ENCODE data around the gene INSL3. TPM values are rescaled to one million over a fixed set of nuclear protein-coding genes. Genes with fewer than 3 reads are reported as not detected.
A peak's percentile ranks its signal among the peaks of the same experiment; 100 is the strongest.
"Not testable (repeated sequence)": the region's sequence is repeated elsewhere in the genome, so short reads cannot be mapped to it uniquely, and the experiment has no call there.

Gene INSL3
- total and polyA plus RNA-seq, 3 donors from 2014 or later = 39.0 to 1,477 (median 183) TPM

DNA sequence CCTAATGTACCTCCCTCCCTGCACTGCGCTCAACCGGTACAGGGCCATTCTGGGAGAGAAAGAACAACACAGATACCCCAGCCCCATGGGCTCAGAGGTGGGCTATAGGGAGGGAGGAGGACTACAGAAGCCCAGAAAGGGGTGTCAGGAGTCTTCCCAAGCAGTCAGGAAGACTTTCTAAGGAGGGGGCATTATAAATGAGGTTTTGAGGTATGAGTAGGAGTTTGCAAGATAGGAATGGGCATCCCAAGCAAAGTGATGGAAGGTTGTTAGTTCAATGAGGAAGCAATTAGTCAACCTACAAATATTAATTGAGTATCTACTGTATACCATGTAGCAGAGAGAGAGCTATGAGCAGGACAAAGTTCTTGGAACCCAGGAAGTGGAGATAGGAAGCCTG is 32.7 kb downstream of the INSL3 start:
- no peaks in the 10 kb centered on the region for H3K9me3 ChIP-seq
- H3K4me1 ChIP-seq = peaks cover 9% of the 10 kb centered on the region
- no peaks in the 10 kb centered on the region for H3K27me3 ChIP-seq
- no peak for TF ChIP-seq POLR2A (IDR thresholded peaks at IDR 0.05)
- TF ChIP-seq, protein P1, sequence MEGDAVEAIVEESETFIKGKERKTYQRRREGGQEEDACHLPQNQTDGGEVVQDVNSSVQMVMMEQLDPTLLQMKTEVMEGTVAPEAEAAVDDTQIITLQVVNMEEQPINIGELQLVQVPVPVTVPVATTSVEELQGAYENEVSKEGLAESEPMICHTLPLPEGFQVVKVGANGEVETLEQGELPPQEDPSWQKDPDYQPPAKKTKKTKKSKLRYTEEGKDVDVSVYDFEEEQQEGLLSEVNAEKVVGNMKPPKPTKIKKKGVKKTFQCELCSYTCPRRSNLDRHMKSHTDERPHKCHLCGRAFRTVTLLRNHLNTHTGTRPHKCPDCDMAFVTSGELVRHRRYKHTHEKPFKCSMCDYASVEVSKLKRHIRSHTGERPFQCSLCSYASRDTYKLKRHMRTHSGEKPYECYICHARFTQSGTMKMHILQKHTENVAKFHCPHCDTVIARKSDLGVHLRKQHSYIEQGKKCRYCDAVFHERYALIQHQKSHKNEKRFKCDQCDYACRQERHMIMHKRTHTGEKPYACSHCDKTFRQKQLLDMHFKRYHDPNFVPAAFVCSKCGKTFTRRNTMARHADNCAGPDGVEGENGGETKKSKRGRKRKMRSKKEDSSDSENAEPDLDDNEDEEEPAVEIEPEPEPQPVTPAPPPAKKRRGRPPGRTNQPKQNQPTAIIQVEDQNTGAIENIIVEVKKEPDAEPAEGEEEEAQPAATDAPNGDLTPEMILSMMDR (IDR thresholded peaks at IDR 0.05) = no peak
- no peak overlapping the region for H3K4me3 ChIP-seq
- no peak for DNase-seq
- WGBS, 2 donors = 78 to 92% methylated on average over 2 of the region's 2 CpGs
- intact Hi-C loops (cut with DNase I; ENCODE audit: low total_unique reads) = no loop called here
- no peaks in the 10 kb centered on the region for H3K36me3 ChIP-seq (ENCODE audit: low read depth, missing control alignments)
- no peak overlapping the region for H3K27ac ChIP-seq

DNA sequence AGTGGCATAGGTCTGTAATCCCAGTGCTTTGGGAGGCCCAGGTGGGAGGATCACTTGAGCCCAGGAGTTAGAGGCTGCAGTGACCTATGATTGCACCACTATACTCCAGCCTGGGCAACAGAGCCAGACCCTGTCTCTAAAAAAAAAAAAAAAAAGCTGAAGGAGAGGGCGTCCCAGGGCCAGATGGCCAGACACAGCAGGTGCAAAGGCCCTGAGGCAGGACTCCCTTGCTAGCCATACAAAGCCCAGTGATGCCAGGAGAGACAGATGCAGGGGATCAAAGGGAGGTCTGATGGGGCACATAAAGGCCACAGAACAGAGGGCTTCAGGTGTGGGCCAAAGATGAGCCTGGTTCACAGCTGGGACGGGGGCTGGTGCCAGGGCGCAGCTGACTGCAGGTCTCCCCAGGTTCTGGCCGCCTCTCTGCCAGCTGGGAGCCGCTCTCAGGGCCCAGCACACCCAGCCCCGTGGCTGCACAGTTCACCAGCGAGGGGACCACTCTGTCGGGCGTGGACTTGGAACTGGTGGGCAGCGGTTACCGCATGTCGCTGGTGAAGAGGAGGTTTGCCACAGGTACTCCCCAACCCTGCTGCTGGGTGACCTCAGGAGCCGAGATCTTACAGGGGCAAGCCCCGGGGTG is 33.9 kb downstream of the INSL3 start:
- intact Hi-C loops (cut with DNase I; ENCODE audit: low total_unique reads) = no loop called here
- WGBS, 2 donors = 73 to 95% methylated on average over 4 to 14 of the region's 14 CpGs
- TF ChIP-seq, protein P1 (IDR thresholded peaks at IDR 0.05) = no peak
- TF ChIP-seq POLR2A (IDR thresholded peaks at IDR 0.05) = no peak
- H3K27me3 ChIP-seq = no peaks in the 10 kb centered on the region
- H3K9me3 ChIP-seq = no peaks in the 10 kb centered on the region
- H3K4me1 ChIP-seq = peaks cover 9% of the 10 kb centered on the region
- no peaks in the 10 kb centered on the region for H3K36me3 ChIP-seq (ENCODE audit: low read depth, missing control alignments)
- no peak overlapping the region for H3K27ac ChIP-seq
- DNase-seq = no peak
- no peak overlapping the region for H3K4me3 ChIP-seq

DNA sequence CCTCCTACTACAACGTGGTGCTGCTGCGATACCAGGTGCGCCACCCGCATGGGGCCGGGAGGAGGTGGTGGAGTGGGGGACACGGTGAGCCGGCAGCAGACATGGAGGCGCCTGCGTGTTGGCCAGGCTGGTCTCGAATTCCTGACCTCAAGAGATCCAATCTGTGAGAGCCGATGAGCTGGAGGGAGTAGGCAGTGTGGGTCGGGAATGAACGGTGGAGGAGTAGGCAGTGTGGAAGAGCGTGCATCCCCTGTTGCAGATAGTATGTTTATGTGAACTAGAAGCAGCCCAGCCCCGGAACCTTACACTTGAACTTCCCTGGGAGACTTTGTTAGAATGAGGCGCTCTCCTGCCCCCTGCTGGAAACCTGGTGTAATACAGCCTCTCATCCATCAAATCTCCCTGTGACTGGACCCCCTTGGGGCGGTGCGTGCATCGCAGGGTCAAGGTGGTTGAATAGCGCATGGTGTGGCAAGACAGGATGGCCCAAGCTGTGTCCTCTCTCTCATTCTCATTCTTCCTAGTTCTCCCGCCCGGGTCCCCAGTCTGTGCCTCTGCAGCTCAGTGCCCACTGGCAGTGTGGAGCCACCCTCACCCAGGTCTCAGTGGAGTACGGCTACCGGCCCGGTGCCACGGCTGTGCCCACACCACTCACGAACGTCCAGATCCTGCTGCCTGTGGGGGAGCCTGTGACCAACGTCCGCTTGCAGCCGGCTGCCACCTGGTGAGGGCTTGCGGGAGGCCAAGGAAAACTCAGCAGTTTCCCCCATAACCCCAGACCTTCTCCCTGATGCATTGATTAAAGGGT is 36.9 kb downstream of the INSL3 start:
- no peak overlapping the region for H3K27ac ChIP-seq
- WGBS, 2 donors = 56 to 59% methylated on average over 24 to 32 of the region's 32 CpGs
- no peaks in the 10 kb centered on the region for H3K36me3 ChIP-seq (ENCODE audit: low read depth, missing control alignments)
- no peak overlapping the region for H3K4me3 ChIP-seq
- intact Hi-C loops (cut with DNase I; ENCODE audit: low total_unique reads) = no loop called here
- no peaks in the 10 kb centered on the region for H3K9me3 ChIP-seq
- peaks cover 9% of the 10 kb centered on the region for H3K4me1 ChIP-seq
- H3K27me3 ChIP-seq = no peaks in the 10 kb centered on the region
- DNase-seq = peak; percentile 83
- TF ChIP-seq, protein P1 (IDR thresholded peaks at IDR 0.05) = peak; percentile 70 to 91 (median 73)
- TF ChIP-seq POLR2A (IDR thresholded peaks at IDR 0.05) = no peak

DNA sequence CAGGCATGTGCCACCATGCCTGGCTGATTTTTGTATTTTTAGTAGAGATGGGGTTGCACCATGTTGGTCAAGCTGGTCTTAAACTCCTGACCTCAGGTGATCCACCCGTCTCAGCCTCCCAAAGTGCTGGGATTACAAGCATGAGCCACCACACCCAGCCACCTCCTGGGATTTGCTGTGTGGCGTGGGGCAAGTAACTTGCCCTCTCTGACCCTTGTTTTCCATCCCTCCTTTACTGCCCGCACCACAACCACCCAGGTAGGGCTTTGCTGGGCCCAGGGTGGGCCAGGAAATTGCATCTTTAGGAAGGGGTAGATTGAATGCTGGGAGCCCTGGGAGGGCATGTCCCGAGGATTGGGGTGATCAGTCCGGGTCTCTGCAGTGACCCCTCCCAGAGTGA is 37.6 kb downstream of the INSL3 start:
- 79 to 88% methylated on average over 3 to 5 of the region's 5 CpGs for WGBS, 2 donors
- H3K27ac ChIP-seq; H3K27me3 ChIP-seq; intact Hi-C loops (cut with DNase I; ENCODE audit: low total_unique reads); H3K4me3 ChIP-seq; H3K4me1 ChIP-seq; H3K9me3 ChIP-seq; H3K36me3 ChIP-seq (ENCODE audit: low read depth, missing control alignments); DNase-seq: not testable (repeated sequence)

DNA sequence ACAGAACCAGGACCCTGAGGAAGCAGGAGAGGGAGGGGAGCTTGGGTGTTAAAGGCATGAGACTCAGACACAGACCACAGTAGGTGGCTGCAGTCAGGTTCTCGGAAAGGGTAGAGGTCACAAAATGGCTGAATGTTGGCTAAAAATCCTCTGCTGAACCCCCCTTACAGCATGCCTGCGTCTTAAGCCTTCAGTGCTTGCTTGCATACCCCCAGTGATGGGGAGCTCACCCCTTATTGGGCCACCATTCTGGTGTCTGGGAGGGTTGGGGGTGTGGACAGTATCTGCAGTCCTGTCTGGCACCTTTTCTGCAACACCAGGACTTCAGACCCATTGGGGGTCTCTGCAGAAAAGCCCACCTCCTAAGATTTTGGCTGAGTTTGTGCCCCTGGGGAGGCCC is 40.5 kb downstream of the INSL3 start:
- no peaks in the 10 kb centered on the region for H3K36me3 ChIP-seq (ENCODE audit: low read depth, missing control alignments)

More for the DNA sequence above, 40.5 kb downstream of the INSL3 start:
- Histone ChIP-seq H3K27ac (no peak overlapping the region), H3K9me3 (no peaks in the 10 kb centered on the region), H3K4me1 (peaks cover 9% of the 10 kb centered on the region), H3K4me3 (no peak overlapping the region), H3K27me3 (no peaks in the 10 kb centered on the region)
- intact Hi-C loops (cut with DNase I; ENCODE audit: low total_unique reads) = no loop called here
- WGBS, 2 donors = 92 to 96% methylated on average over 2 of the region's 2 CpGs
- TF ChIP-seq POLR2A (IDR thresholded peaks at IDR 0.05) = no peak
- TF ChIP-seq, protein P1 (IDR thresholded peaks at IDR 0.05) = no peak
- no peak for DNase-seq
